K562 (cell line): ENCODE measurements around the gene COPS6. TPM values are rescaled to one million over a fixed set of nuclear protein-coding genes. Genes with fewer than 3 reads are reported as not detected.

Experiments
- AFF1 ChIP-seq, 2 experiments: fragments of 450-650 bp; IDR thresholded peaks; 2 replicates each; pipeline ENCODE4 v1.6.1; 2018; ENCODE audit warnings: mild to moderate bottlenecking in 2 of 2, low read depth in 1 of 2; ENCODE audit not compliant: partially characterized antibody in 2 of 2
- E2F4 ChIP-seq: sonication (generic); formaldehyde crosslinking; IDR thresholded peaks from 2 replicates; pipeline ENCODE4 v1.8.0; 2022; ENCODE audit warnings: mild to moderate bottlenecking, low read depth, missing genetic modification reagents
- GABPB2 ChIP-seq: fragments of 250-450 bp; sonication (Bioruptor Pico); conservative IDR thresholded peaks from 2 replicates; pipeline ENCODE4 v1.5.1; 2021; ENCODE audit warnings: mild to moderate bottlenecking
- HEY1 ChIP-seq: fragments of 250-450 bp; sonication (Bioruptor Pico); IDR thresholded peaks from 2 replicates; pipeline ENCODE4 v1.5.0; 2020; ENCODE audit warnings: mild to moderate bottlenecking, moderate library complexity, borderline replicate concordance
- HMG20B ChIP-seq: fragments of 250-450 bp; sonication (Bioruptor Pico); IDR thresholded peaks from 2 replicates; pipeline ENCODE4 v1.5.0; 2021; ENCODE audit warnings: mild to moderate bottlenecking
- MCM5 ChIP-seq: fragments of 450-650 bp; IDR thresholded peaks from 2 replicates; pipeline ENCODE4 v1.6.1; 2016; ENCODE audit warnings: low read depth
- MYNN ChIP-seq, 2 experiments: sonication (generic); formaldehyde crosslinking in 1 of 2; IDR thresholded peaks; 2 replicates each; pipeline versions ENCODE4 v1.5.0 to v1.6.1; 2016 to 2020; ENCODE audit warnings: antibody characterized with exemption in 1 of 2, missing genetic modification reagents in 1 of 2
- NFXL1 ChIP-seq: fragments of 450-650 bp; formaldehyde crosslinking; IDR thresholded peaks from 2 replicates; pipeline ENCODE4 v1.4.0; 2021; ENCODE audit warnings: mild to moderate bottlenecking
- NR2C2 ChIP-seq, 2 experiments: fragments of 200-800 bp in 1 of 2; sonication (Bioruptor generic) in 1 of 2; sonication (generic) in 1 of 2; formaldehyde crosslinking in 1 of 2; IDR thresholded peaks; 2 replicates each; pipeline versions ENCODE4 v1.6.1 to v1.8.0; 2016 to 2022; ENCODE audit warnings: mild to moderate bottlenecking in 1 of 2, missing compliant biosample characterization in 1 of 2, missing genetic modification characterization in 1 of 2, missing genetic modification reagents in 1 of 2
- POLR2AphosphoS5 ChIP-seq: IDR thresholded peaks from 2 replicates; pipeline ENCODE4 v1.6.1; 2011; ENCODE audit warnings: mild to moderate bottlenecking, low read depth, low read length, moderate library complexity; ENCODE audit not compliant: control insufficient read depth, insufficient read depth
- POLR2G ChIP-seq: fragments of 200-400 bp; formaldehyde crosslinking; IDR thresholded peaks from 2 replicates; pipeline ENCODE4 v1.6.1; 2017; ENCODE audit warnings: low read depth, mild to moderate bottlenecking, antibody characterized with exemption, low read length, moderate library complexity
- RUNX1 ChIP-seq: sonication (generic); IDR thresholded peaks from 2 replicates; pipeline ENCODE4 v1.6.1; 2016; ENCODE audit warnings: antibody characterized with exemption, low read depth
- SPI1 ChIP-seq: IDR thresholded peaks from 2 replicates; pipeline ENCODE4 v1.6.1; 2011; ENCODE audit warnings: low read depth, low read length, control low read depth, borderline replicate concordance
- ZBTB9 ChIP-seq: fragments of 450-650 bp; formaldehyde crosslinking; IDR thresholded peaks from 2 replicates; pipeline ENCODE4 v1.4.0; 2020; ENCODE audit warnings: mild to moderate bottlenecking, moderate library complexity
- ZKSCAN3 ChIP-seq: fragments of 250-450 bp; sonication (Bioruptor Pico); IDR thresholded peaks from 2 replicates; pipeline ENCODE4 v1.4.0; 2020
- ZNF263 ChIP-seq: sonication (generic); formaldehyde crosslinking; IDR thresholded peaks from 2 replicates; pipeline ENCODE4 v1.8.0; 2022; ENCODE audit warnings: mild to moderate bottlenecking, missing genetic modification reagents, borderline replicate concordance
- ZNF444 ChIP-seq: fragments of 250-450 bp; sonication (Bioruptor Pico); IDR thresholded peaks from 2 replicates; pipeline ENCODE4 v1.4.0; 2020; ENCODE audit warnings: mild to moderate bottlenecking, moderate library complexity
- ZNF449 ChIP-seq: fragments of 250-450 bp; sonication (Bioruptor Pico); IDR thresholded peaks from 2 replicates; pipeline ENCODE4 v1.8.0; 2022; ENCODE audit warnings: moderate library complexity, mild to moderate bottlenecking, inconsistent platforms
- polyA plus RNA-seq, 8 experiments: library from polyadenylated mRNA; depleted of rRNA in 4 of 8; stranded (reverse) in 5 of 8; unstranded in 3 of 8; fragments of >200 nt; fragmentation: Nextera tagmentation in 2 of 8; fragmentation: Illumina TruSeq in 1 of 8; extraction: Ambion mirVana in 2 of 8; extraction: Trizol in 1 of 8; gene quantifications; 2 replicates each; pipeline versions ENCODE4 v1.2.1 to v1.2.3, GENCODE V29; 2011 to 2014; ENCODE audit warnings: inconsistent platforms in 1 of 8, missing spikeins in 1 of 8
- total RNA-seq, 7 experiments: library from RNA; depleted of rRNA in 6 of 7; stranded (reverse); fragments of >200 nt in 6 of 7; fragmentation: Illumina TruSeq in 2 of 7; extraction: Trizol in 2 of 7; gene quantifications; 2 replicates each; pipeline versions ENCODE4 v1.2.1 to v1.2.3, GENCODE V29; 2011 to 2021; ENCODE audit warnings: low replicate concordance in 1 of 7

COPS6 gene
- total and polyA plus RNA-seq, 9 of the 15 experiments (the other 6 are each of a cell fraction or from before 2014, with no cell fraction given) = 63.0 to 331 (median 168) TPM

GRCh38 chr7:100126931-100127865, 38.4 kb downstream of the COPS6 start, which contains the start of gene MBLAC1 (continued):
- TF ChIP-seq ZNF449 (CRISPR knock-in tag) (no peak), MCM5 (no peak), ZNF263 (CRISPR knock-in tag) (no peak; the same call in 1 of the 2 replicates), E2F4 (no peak), RUNX1 (no peak), MYNN (IDR thresholded peaks at IDR 0.05) (no peak), MYNN (CRISPR knock-in tag; IDR thresholded peaks at IDR 0.05) (no peak), NR2C2 (CRISPR knock-in tag; IDR thresholded peaks at IDR 0.05) (0 out of 2 replicates have a peak, but pooled peaks have one; percentile 14), NR2C2 (tag; IDR thresholded peaks at IDR 0.05) (no peak; the same call in 1 of the 2 replicates), POLR2G (peak; percentile 82), SPI1 (no peak), AFF1 (IDR thresholded peaks at IDR 0.05; ENCODE audit: low read depth in 1 of 2, partially characterized antibody in 2 of 2) (peak in 1 of 2 experiments; percentile 29), ZNF444 (no peak), HEY1 (0 out of 2 replicates have a peak, but pooled peaks have one; percentile 33), ZBTB9 (CRISPR knock-in tag) (peak; percentile 60; the same call in 1 of the 2 replicates), HMG20B (CRISPR knock-in tag) (no peak), NFXL1 (CRISPR knock-in tag) (no peak), ZKSCAN3 (no peak), POLR2AphosphoS5 (peak; percentile 94), GABPB2 (no peak)
